Ovary (tissue), 3 donors: Measurements from ENCODE around the gene SMIM10.
"Not testable (repeated sequence)": the region's sequence is repeated elsewhere in the genome, so short reads cannot be mapped to it uniquely, and the experiment has no call there.

Experiments used
- EP300 ChIP-seq: sonication (generic); formaldehyde crosslinking; IDR thresholded peaks from one replicate; pipeline ENCODE4 v1.6.1; 2017; ENCODE audit warnings: antibody characterized with exemption
- POLR2A ChIP-seq: fragments of 450-650 bp; IDR thresholded peaks from one replicate; pipeline ENCODE4 v1.6.1; 2017; ENCODE audit warnings: antibody characterized with exemption, mild to moderate bottlenecking, moderate library complexity
- TF ChIP-seq, protein P1 (sequence below), 3 donors: fragments of 450-650 bp in 2 of 3; fragments of 200-600 bp in 1 of 3; IDR thresholded peaks; one replicate each; pipeline versions ENCODE4 v1.5.1 to v1.8.0; 2016 to 2022; ENCODE audit warnings: antibody characterized with exemption in 3 of 3, mild to moderate bottlenecking in 1 of 3
- donor health status: DM: no; HTN: no; CAD: no.

DNA sequence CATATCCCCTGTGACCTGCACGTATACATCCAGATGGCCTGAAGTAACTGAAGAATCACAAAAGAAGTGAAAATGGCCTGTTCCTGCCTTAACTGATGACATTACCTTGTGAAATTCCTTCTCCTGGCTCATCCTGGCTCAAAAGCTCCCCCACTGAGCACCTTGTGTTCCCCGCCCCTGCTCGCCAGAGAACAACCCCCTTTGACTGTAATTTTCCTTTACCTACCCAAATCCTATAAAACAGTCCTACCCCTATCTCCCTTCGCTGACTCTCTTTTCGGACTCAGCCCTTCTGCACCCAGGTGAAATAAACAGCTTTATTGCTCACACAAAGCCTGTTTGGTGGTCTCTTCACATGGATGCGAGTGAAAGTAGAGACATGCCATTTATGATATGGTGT is 44.4 kb upstream of the SMIM10 start:
- TF ChIP-seq, protein P1, sequence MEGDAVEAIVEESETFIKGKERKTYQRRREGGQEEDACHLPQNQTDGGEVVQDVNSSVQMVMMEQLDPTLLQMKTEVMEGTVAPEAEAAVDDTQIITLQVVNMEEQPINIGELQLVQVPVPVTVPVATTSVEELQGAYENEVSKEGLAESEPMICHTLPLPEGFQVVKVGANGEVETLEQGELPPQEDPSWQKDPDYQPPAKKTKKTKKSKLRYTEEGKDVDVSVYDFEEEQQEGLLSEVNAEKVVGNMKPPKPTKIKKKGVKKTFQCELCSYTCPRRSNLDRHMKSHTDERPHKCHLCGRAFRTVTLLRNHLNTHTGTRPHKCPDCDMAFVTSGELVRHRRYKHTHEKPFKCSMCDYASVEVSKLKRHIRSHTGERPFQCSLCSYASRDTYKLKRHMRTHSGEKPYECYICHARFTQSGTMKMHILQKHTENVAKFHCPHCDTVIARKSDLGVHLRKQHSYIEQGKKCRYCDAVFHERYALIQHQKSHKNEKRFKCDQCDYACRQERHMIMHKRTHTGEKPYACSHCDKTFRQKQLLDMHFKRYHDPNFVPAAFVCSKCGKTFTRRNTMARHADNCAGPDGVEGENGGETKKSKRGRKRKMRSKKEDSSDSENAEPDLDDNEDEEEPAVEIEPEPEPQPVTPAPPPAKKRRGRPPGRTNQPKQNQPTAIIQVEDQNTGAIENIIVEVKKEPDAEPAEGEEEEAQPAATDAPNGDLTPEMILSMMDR (IDR thresholded peaks at IDR 0.05), result not testable (repeated sequence)
- TF ChIP-seq POLR2A, EP300: not testable (repeated sequence)
